Activated CD8-positive, alpha-beta memory T cell treated with anti-CD3 and anti-CD28 coated beads for 1 hour (primary cell): ENCODE results near the gene PTPRZ1.

Experiments
- DNase-seq, 2 donors: peaks; one replicate each; pipeline ENCODE4 v3.0.0-alpha.2; 2020; ENCODE audit warnings: low read depth in 1 of 2; ENCODE audit errors: extremely low read depth in 1 of 2

PTPRZ1 gene

GRCh38 chr7:121872831-121873288 lies at the start of gene PTPRZ1:
Gene PTPRZ1 (plus strand): TSS chr7:121873161. CDS start chr7:121873500, 339 bp downstream.
- no peak for DNase-seq

- DNase-seq, result no peak
These were observed 48.7 kb upstream of the PTPRZ1 start for GRCh38 chr7:121824276-121824675.

GRCh38 chr7:121831351-121831750 lies 41.6 kb upstream of the PTPRZ1 start:
- no peak for DNase-seq

- no peak for DNase-seq
These were observed 41.2 kb upstream of the PTPRZ1 start for GRCh38 chr7:121831801-121832200.

- DNase-seq, result no peak
These were observed 40.6 kb upstream of the PTPRZ1 start for GRCh38 chr7:121832347-121832746.

DNA sequence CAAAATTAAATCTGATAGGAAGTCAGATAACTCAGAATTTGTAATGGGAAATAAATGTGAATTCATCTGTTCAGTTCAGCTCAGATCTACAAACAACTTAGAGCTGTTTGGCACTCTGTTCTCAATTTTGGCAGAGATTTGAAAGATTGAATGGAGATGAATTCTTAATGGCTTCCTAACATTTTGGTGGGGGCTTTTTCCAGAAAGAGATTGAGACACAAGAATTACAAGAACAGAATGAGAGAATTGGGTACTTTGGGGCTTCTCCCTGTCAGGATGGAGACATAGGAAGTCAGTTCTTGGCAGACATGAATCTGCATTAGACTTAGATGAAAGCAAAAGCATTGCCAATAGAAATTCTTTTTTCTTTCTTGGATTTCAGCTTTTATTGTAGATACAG lies 39.0 kb upstream of the PTPRZ1 start:
- no peak for DNase-seq

DNA sequence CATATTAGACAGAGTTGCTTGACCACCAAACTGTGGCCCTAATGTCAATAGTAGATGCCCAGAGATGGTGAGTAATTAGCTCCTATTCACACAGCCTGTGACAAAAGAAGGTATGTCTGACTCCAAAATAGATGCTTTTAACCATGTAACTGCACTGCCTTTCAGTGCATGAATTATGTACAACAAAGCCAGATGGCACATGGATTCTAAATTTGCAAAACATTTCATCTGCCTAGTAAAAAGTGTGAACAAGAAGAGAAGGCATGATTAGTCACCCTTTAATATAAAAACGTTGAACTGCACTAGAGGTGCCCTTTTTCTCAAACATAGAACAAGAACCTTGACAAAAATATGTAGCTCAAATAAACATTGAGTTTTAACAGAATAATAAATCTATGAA lies 35.5 kb upstream of the PTPRZ1 start:
- DNase-seq, result no peak

GRCh38 chr7:121847041-121847440 lies 25.9 kb upstream of the PTPRZ1 start:
- DNase-seq, result no peak

DNA sequence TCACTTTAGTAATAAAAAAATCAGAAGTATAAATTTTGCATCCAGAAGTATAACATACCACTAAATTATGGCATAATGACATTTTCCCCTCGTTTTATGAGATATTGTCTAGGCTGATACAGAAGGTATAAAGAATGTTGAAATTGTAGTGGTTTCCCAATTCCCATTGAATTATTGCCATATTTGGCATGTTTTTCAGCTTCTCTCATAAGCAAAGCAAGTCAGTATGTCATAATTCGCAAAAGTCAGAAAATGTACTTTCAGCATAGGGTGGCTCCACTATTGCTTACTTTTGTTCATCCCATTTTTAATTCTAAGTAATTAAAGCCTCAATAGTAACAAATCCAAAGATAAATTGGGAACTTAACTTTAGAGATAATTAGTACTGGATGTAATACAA lies 19.7 kb upstream of the PTPRZ1 start:
- DNase-seq, result no peak

DNA sequence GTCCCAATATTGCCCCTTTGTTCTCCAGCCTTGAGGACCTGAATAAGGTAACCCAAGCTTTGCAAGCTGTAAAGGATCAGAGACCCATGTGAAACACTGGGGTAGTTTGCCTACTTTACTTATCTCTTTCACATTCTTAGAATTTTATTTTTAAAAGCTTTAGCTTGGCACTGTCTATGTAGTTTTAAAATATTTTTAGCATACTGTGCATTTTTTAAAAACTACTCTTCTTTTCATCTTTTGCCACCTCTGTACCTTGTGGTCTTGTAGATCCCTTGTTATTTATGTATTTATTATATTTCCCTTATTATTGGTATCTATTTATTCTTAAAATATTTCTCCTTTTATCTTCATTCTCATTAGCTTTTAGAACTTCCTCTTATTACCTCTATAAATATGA lies 12.0 kb upstream of the PTPRZ1 start:
- DNase-seq, result no peak

GRCh38 chr7:121862591-121862990 lies 10.4 kb upstream of the PTPRZ1 start:
- DNase-seq, result no peak

- no peak for DNase-seq
These were observed 1.8 kb upstream of the PTPRZ1 start for GRCh38 chr7:121871188-121871587.

DNA sequence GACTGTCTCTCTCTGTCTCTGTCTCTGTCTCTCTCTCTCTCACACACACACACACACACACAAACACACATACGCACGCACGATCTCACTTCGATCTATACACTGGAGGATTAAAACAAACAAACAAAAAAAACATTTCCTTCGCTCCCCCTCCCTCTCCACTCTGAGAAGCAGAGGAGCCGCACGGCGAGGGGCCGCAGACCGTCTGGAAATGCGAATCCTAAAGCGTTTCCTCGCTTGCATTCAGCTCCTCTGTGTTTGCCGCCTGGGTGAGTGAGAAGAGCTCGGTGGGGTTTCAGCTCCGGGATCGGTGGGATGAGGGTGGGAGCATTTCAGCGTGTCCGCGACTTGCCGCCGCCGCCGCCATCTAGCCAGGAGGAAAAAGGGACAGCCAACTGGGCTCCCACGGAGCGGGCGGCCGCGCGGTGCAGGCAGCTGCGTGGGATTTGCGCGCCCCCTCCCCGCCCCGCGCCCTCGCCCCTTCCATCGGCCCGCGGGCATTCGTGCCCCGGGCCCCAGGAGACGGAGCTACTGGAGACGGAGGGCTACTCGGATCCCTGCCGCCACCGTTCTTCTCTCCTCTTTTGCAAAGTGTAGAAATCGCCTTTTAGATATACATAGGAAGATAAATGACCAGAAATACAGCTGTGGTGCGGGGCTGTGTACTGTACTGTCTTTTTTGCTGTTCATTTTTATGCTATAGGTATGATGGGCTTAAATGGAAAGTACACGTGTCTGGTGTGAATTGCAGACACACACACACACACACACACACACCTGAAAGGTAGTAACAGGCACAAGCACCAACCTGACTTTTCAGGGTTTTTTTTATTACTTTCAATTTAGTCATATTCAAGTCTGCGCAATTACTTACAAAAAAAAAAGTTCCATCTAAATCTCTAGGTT lies 581 bp downstream of the PTPRZ1 start:
- no peak for DNase-seq

DNA sequence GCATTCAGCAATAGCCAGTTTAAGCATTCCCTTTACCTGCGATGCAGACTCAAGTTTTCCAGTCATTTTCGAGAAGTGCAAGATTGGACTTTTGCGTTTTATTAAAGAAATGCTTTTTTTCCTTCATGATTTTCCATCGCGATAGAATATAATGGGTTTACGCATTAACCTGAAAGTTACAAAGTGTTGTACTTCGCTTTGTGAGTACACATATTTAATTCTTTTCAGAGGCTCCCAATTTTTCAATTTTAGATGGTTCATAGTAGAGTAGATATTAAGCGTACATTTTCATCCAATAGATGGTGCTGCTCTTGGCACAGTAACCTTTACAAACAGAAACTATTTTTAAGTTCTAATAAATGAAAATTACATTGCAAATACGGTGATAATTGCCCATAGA lies 1.3 kb downstream of the PTPRZ1 start:
- DNase-seq, result no peak

DNA sequence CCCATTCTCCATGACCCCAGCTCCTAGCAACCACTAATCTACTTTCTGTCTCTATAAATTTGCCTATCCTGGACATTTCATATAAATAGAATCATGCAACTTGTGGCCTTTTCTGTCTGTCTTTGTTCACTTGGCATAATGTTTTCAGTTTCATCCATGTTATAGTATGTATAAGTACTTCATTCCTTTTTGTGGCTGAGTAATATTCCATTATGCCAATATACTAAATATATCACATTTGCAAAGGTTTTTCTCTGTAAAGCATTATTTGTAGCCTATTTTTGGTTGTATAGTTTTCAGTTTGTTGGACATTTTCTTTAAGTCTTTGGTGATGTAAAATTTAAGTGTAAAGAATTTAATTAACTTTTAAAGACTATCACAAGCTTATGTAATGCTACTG lies 2.2 kb downstream of the PTPRZ1 start:
- DNase-seq, result no peak

GRCh38 chr7:121876656-121877500 lies 3.9 kb downstream of the PTPRZ1 start:
- DNase-seq, result no peak

GRCh38 chr7:121878918-121879464 lies 6.0 kb downstream of the PTPRZ1 start:
- no peak for DNase-seq

DNA sequence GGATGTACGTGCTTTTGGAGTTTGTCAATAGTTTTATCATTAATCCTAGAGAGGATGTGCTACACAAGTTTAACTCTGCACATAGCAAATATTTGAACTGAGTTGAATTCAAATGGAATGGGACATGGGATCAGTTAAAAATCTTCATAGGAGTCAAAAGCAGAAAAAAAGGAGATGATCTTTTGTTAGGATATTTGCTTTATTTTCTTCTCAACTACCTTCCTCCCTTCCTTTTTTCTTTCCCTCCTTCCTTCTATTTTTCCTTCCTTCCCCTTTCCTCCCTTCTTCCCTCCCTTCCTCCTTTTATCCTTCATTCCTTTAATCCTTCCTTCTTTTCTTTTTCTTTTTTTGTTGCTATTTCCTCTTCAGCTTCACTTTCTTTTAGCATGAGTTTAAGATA lies 6.6 kb downstream of the PTPRZ1 start:
- no peak for DNase-seq

- DNase-seq, result no peak
These were observed 9.8 kb downstream of the PTPRZ1 start for GRCh38 chr7:121882731-121883130.

GRCh38 chr7:121885166-121885920 lies 12.4 kb downstream of the PTPRZ1 start:
- no peak for DNase-seq

DNA sequence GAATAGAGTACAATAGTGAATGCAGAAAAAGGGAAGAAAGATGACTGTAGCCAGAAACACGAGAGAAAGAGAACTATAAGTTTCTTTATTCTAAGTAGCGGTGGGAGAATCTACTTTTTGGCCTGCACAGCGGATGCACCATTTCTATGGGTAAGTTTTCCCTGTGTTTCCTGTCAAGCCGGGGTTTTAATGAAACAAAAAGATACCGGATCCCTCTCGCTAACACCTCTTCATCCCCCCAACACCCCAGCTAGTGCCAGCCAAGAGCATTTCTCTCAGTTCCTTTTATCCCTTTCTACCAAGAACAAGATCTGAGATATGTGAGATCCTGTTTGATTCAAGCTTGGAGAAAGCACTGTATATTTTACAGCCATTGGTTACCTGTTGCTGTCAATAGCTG lies 14.7 kb downstream of the PTPRZ1 start:
- DNase-seq, result no peak
